Raji (cell line): ENCODE measurements around the gene MZB1.

Source experiments
- POLR2A ChIP-seq: IDR thresholded peaks from 2 replicates; pipeline ENCODE4 v1.6.1; 2011; ENCODE audit warnings: low read depth, low read length, control low read depth; ENCODE audit not compliant: insufficient read depth

The MZB1 gene

GRCh38 chr5:139389701-139390638 is at the start of gene MZB1:
Gene MZB1, minus strand, starts transcription at chr5:139389913. Its CDS starts 57 bp downstream, at chr5:139389856.
- peak; percentile 100 for TF ChIP-seq POLR2A

DNA sequence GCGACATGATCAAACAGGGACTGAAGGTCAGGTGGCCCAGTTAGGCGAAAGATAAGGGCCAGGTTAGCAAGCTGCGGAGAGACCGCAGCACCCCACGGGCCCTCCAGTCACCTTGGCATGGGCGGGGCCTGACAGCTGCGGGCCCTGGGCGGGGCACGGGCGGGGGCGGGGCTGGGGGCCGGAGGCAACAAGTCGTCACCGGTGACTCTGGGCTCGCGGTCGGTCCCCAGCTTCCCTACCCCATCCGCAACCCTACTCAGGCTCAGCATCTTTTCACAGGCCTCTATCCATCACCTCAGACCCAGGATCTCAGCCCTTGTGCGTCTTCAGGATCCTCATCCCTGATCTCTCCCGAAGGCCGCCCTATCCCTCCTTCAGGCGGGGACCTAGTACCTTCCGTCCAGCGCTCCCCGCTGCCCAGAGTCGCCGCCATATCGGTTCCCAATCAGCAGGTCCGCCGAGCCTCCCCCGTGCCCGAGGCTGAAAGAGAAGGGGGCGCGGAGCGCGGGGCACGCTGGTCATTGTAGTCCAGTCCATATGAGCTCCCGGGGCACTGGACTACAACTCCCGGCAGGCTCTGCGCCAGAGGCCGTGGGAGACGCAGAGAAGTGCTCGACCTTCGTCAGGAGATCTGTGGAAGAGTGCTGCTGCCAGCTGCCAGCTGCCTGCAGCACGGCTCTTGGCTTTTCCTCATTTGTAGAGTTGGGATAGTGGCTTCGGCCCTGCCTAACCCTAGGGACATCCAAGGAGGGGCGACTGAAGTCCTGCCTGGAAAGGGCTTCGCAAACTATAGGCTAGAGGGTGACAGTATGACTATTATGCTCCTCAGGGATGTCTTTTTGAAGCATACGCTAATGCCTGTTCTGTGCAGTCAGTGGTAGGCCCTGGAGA is 49.5 kb upstream of the MZB1 start, which contains the start of gene DNAJC18:
DNAJC18 (minus strand) TSS at position 513 of the 891 bp plus-strand sequence; CDS start at position 433, 80 bp downstream.
- TF ChIP-seq POLR2A, result peak; percentile 76

DNA sequence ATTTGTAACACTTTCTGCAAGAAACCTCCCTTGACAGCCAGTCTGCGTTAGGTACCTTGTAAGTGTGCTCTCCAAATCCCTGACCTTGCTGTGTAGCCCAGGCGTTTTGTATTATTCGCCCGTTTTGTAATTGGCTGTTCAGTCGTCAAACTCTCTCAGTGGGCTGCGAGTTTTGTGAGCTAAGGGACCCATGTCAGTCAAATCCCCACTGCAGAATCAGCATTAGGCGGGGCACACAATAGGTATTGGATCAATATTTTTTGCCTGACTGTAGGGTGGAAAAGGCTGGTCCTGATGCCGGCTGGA is 48.9 kb upstream of the MZB1 start:
- no peak for TF ChIP-seq POLR2A

- no peak for TF ChIP-seq POLR2A
Observed at GRCh38 chr5:139435676-139436075, 46.0 kb upstream of the MZB1 start.

- no peak for TF ChIP-seq POLR2A
Observed at GRCh38 chr5:139431706-139432105, 42.0 kb upstream of the MZB1 start.

GRCh38 chr5:139430015-139430414 is 40.3 kb upstream of the MZB1 start:
- TF ChIP-seq POLR2A, result no peak

- TF ChIP-seq POLR2A, result no peak
Observed at GRCh38 chr5:139426203-139426885, 36.6 kb upstream of the MZB1 start.

DNA sequence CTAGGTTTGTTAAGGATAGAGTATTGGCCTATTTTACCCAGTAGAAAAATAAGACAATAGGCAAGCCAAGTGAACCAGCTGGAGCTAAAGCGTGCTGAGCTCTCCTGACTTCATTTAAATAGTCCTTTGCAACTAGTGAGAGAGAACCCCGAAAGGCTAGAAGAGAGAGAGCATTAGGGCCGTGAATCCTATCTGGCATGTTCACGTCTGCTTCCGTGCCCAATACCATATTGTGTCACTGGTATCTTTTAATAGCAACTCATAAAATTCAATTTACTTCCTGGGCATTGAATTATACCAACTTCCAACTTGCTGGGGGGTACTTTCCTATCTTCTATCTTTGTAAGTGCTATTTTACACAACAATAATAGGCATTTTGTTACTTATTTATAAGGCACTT is 35.8 kb upstream of the MZB1 start:
- no peak for TF ChIP-seq POLR2A

GRCh38 chr5:139422307-139422893 is 32.7 kb upstream of the MZB1 start:
- TF ChIP-seq POLR2A, result no peak

DNA sequence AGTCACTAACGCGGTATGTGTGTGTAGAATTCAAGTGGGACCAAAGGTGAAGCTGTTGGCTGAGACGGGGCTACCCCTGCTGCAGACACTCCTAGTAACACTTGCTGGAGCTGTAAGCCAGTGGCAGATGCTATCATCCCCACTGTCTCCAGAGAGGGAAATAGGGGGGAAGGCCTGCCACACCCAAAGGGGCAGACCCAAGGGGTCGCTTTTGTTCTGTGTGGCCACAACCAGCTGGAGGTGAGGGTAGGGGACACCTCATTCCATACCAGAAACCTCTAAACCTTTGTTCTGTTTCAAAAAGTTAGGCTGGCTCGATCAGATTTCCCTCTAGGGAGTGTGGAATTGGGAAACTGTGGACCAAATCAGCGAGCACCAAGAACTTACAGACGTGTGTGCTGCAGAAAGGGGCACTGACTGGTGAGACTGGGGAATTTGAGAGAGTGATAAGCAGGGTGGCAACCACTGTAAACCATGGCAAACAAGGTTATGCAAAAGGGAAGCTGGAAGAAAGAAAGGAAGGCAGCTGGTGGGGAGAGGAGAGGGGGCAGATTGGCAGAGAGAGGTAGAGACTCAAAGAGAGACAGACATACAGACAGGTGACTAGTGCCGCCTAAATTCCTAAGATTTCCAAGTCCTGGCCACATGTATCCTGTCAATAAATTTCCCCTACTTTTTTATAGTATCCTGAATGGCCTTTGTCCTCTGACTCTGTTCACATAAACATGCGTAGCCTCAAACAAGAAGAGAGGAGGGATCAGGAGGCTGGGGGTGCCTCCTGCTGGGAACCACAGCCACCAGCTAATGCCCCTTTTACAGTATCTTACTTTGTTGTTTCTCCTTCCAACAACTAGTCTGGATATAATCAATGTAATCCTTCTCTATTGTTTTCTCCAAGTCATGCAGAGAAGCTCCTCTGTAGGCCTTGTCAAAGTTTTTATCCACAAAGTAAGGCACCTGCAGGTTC is 29.8 kb upstream of the MZB1 start:
- no peak for TF ChIP-seq POLR2A

- TF ChIP-seq POLR2A, result no peak
Observed at GRCh38 chr5:139418793-139419192, 29.1 kb upstream of the MZB1 start.

- TF ChIP-seq POLR2A, result no peak
Observed at GRCh38 chr5:139417214-139417613, 27.5 kb upstream of the MZB1 start.

GRCh38 chr5:139416651-139417050 is 26.9 kb upstream of the MZB1 start:
- TF ChIP-seq POLR2A, result no peak

GRCh38 chr5:139415869-139416268 is 26.2 kb upstream of the MZB1 start:
- no peak for TF ChIP-seq POLR2A

GRCh38 chr5:139415221-139415861 is 25.6 kb upstream of the MZB1 start:
- no peak for TF ChIP-seq POLR2A
